ENCODE measurements around the gene FLOT1. TPM values are rescaled to one million over a fixed set of nuclear protein-coding genes. Genes with fewer than 3 reads are reported as not detected.

FLOT1 gene
- total and polyA plus RNA-seq, 9 of the 15 experiments (the other 6 are each of a cell fraction or from before 2014, with no cell fraction given), result 11.7 to 149 (median 118) TPM

DNA sequence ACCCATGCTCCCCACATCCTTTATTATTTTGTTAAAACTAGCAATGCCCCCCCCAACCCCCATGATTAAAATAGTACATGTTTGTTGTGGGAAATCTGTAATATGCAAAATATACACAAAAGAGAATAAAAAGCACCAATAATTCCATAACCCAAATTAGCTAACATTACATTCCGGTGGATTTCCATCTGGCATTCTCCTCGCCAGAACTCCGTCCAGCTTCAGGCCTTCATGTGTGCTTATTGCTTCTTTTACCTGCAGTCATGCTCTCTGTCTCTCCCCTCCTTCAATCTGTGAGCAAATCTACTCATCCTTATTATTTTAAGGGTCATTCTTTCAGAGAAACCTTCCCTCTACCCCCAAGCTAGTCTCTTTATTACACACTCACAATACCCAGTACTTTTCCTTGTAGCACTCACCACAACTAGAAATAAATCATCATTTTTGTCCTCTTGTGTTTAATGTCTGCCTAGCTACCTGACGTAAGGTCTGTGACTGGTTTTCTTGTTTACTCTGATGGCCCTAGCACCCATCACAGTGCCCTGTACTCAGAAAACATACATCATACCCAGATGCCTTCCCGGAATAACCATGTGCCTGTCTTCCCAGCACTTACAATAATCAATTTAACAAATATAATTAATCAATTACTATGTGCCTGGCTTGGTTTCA, 27.5 kb upstream of the FLOT1 start (continued):
- TF ChIP-seq NFATC3 (IDR thresholded peaks at IDR 0.05), result no peak
- no peak for TF ChIP-seq CCNT2 (IDR thresholded peaks at IDR 0.05; ENCODE audit: borderline replicate concordance, extremely low read depth, insufficient read length, low read depth, low read length)
- no peak for TF ChIP-seq ZNF347 (CRISPR knock-in tag; IDR thresholded peaks at IDR 0.05; ENCODE audit: low read depth)
- TF ChIP-seq, protein P1, sequence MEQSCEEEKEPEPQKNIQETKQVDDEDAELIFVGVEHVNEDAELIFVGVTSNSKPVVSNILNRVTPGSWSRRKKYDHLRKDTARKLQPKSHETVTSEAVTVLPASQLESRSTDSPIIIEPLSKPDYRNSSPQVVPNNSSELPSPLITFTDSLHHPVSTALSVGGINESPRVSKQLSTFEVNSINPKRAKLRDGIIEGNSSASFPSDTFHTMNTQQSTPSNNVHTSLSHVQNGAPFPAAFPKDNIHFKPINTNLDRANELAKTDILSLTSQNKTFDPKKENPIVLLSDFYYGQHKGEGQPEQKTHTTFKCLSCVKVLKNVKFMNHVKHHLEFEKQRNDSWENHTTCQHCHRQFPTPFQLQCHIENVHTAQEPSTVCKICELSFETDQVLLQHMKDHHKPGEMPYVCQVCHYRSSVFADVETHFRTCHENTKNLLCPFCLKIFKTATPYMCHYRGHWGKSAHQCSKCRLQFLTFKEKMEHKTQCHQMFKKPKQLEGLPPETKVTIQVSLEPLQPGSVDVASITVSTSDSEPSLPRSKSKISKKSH (CRISPR knock-in tag; IDR thresholded peaks at IDR 0.05), result no peak
- no peak for TF ChIP-seq POLR2AphosphoS2 (IDR thresholded peaks at IDR 0.05; ENCODE audit: low read length)
- TF ChIP-seq MYC (IDR thresholded peaks at IDR 0.05; ENCODE audit: low read depth, low read length), result no peak
- no peak for TF ChIP-seq MYC (CRISPR knock-in tag; IDR thresholded peaks at IDR 0.05; ENCODE audit: borderline replicate concordance, low read depth)
- no peak for TF ChIP-seq NFIX (CRISPR knock-in tag; IDR thresholded peaks at IDR 0.05; ENCODE audit: low read depth)
- no peak for TF ChIP-seq ZNF316 (IDR thresholded peaks at IDR 0.05)
- TF ChIP-seq L3MBTL2 (IDR thresholded peaks at IDR 0.05), result no peak
- no peak for TF ChIP-seq CREB5 (CRISPR knock-in tag; IDR thresholded peaks at IDR 0.05)
- no peak for TF ChIP-seq NFXL1 (CRISPR knock-in tag; IDR thresholded peaks at IDR 0.05)
- no peak for TF ChIP-seq ZNF280A (IDR thresholded peaks at IDR 0.05; ENCODE audit: low read depth, partially characterized antibody)
- TF ChIP-seq ZNF146 (CRISPR knock-in tag; IDR thresholded peaks at IDR 0.05; ENCODE audit: unreplicated experiment), result no peak
- TF ChIP-seq PHF8 (IDR thresholded peaks at IDR 0.05; ENCODE audit: borderline replicate concordance, low read length), result no peak
- no peak for TF ChIP-seq CHD1 (IDR thresholded peaks at IDR 0.05; ENCODE audit: low read length)
- no peak for TF ChIP-seq SUPT5H (IDR thresholded peaks at IDR 0.05)
- TF ChIP-seq, protein P2, sequence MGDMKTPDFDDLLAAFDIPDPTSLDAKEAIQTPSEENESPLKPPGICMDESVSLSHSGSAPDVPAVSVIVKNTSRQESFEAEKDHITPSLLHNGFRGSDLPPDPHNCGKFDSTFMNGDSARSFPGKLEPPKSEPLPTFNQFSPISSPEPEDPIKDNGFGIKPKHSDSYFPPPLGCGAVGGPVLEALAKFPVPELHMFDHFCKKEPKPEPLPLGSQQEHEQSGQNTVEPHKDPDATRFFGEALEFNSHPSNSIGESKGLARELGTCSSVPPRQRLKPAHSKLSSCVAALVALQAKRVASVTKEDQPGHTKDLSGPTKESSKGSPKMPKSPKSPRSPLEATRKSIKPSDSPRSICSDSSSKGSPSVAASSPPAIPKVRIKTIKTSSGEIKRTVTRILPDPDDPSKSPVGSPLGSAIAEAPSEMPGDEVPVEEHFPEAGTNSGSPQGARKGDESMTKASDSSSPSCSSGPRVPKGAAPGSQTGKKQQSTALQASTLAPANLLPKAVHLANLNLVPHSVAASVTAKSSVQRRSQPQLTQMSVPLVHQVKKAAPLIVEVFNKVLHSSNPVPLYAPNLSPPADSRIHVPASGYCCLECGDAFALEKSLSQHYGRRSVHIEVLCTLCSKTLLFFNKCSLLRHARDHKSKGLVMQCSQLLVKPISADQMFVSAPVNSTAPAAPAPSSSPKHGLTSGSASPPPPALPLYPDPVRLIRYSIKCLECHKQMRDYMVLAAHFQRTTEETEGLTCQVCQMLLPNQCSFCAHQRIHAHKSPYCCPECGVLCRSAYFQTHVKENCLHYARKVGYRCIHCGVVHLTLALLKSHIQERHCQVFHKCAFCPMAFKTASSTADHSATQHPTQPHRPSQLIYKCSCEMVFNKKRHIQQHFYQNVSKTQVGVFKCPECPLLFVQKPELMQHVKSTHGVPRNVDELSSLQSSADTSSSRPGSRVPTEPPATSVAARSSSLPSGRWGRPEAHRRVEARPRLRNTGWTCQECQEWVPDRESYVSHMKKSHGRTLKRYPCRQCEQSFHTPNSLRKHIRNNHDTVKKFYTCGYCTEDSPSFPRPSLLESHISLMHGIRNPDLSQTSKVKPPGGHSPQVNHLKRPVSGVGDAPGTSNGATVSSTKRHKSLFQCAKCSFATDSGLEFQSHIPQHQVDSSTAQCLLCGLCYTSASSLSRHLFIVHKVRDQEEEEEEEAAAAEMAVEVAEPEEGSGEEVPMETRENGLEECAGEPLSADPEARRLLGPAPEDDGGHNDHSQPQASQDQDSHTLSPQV (IDR thresholded peaks at IDR 0.05), result 0 out of 2 replicates have a peak, but pooled peaks have one; percentile 12
- TF ChIP-seq, protein P3, sequence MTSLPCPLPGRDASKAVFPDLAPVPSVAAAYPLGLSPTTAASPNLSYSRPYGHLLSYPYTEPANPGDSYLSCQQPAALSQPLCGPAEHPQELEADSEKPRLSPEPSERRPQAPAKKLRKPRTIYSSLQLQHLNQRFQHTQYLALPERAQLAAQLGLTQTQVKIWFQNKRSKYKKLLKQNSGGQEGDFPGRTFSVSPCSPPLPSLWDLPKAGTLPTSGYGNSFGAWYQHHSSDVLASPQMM (CRISPR knock-in tag; IDR thresholded peaks at IDR 0.05), result no peak
- TF ChIP-seq NFRKB (IDR thresholded peaks at IDR 0.05; ENCODE audit: low read depth), result peak; percentile 16; the same call in 1 of the 2 replicates
